T-helper 9 cell (primary cell): ENCODE measurements around the gene RIT1.
"Not testable (repeated sequence)": the region's sequence is repeated elsewhere in the genome, so short reads cannot be mapped to it uniquely, and the experiment has no call there.

Experiments
- DNase-seq: peaks from one replicate; pipeline ENCODE4 v3.0.0-alpha.2; 2020

RIT1 gene

DNA sequence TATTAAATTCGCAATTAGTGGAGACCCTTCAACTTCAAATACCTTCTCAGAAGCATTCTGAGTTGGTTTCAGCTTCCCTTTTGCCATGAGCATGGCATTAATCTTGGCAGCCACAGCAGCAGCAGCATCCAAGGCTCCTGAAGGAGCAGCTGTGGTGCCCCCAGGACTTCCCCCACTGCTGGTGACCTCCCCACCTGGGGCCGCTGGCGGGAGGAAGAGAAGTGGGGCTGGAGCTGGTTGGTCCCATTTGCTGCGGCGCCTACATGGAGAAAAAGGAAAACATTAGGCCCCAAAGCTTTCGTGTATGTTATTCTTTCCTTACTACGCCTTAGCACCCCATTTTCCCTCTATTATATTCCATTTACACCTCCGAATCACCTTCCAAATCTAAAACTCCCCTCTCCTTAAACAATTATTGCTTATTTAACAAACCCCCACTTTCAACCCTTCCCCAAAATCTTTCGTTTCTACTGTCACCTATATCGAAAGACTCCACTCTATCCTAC lies 22.5 kb upstream of the RIT1 start:
- DNase-seq: no peak

DNA sequence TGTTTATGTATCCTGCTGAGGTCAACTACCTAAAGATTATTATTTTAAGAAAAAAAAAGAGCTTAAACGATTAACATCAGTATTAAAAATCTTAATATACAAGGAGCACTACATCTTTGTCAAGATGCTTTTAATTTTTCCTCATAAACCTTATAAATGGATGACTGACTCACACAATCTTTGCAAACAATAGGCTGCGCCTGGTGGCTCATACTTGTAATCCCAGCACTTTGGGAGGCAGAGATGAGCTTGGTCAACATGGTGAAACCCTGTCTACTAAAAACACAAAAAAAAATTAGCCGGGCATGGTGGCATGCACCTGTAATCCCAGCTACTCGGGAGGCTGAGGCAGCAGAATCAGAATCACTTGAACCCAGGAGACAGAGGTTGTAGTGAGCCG lies 21.3 kb upstream of the RIT1 start:
- no peak for DNase-seq

DNA sequence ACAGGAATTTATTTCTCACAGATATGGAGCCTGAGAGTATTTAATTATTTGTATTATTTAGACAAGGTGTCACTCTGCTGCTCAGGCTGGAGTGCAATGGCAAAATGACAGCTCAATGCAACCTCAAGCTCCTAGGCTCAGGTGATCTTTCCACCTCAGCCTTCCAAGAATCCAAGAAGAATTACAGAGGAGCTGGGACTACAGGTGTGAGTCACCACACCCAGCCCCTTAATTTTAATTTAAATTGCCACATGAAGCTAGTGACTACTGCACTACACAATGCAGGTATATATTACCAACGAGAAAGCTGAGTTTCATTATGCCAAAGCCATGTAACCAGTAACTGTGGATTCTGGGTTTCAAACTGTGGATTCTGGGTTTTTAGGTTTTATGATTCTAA lies 20.9 kb upstream of the RIT1 start:
- no peak for DNase-seq

DNA sequence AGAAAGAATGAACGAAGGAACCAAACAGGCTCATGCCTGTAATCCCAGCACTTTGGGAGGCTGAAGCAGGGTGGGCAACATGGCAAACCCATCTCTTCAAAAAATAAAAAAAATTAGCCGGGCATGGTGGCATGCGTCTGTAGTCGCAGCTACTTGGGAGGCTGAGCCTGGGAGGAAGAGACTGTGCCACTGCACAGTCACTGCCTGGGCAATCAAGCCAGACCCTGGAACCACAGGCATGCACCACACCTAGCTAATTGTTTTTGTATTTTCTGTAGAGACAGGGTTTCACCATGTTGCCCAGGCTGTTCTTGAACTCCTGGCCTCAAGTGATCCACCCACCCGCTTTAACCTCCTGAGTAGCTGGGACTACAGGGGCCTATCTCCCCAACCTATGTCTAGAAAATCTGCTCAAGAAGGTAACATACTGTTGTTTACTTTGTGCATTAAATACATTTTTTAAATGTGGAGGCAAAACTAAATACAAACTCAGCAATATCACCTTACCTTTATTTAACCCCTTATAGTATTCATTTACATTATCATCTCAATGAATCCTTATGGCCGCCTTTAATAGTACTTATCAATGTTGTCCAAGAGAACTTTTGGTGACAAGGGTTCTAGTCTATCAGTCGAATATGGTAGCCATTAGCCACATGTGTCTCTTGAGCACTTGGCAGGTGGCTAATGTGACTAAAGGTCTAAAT lies 20.3 kb upstream of the RIT1 start:
- DNase-seq: no peak

DNA sequence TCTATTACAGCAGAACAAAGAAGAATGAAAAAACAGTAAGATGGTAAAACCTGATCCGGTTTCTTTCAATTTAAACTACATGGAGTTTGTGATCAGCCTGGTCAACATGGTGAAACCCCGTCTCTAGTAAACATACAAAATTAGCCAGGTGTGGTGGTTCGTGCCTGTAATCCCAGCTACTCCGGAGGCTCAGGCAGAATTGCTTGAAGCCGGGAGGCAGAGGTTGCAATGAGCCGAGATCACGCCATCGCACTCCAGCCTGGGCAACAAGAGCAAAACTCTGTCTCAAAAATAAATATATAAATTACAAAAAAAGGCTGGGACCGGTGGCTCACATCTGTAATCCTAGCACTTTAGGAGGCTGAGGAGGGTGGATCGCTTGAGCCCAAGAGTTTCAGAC lies 19.6 kb upstream of the RIT1 start:
- DNase-seq: not testable (repeated sequence)

DNA sequence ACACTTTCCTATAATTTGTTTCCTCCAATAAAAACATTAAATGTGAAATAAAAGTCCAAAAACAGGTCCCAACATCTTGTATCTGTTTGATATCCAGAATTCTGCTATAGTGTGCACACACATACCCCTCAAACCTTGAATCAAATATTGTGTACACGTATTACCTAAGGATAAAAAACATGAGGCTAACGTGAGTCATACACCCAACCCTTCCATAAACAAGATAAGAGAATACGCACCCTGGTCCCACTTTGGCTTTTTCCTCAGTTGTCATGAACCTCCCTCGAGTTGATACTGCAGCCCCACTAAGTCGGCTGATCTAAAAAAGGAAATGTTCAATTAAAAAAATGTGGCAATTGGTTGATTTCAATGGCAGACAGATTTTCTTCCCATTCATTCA lies 17.9 kb upstream of the RIT1 start:
- no peak for DNase-seq

DNA sequence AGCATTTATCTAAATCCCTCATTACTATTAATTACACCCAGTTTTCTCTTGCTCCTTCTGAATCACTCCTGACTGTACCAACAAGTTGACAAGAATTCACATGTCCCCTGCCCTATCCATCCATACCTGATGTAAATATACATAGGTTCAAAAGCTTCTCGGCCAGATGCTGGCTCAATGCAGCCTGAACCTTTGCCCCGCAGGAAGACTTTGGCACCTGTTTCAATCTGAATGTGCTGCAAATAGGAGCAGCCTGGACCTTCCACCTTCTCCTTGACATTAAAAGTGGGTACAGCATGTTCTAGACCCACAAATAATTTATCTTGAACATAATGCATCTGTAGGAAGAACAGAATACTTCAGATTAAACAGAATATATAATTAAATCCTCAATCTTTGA lies 14.4 kb upstream of the RIT1 start:
- no peak for DNase-seq

DNA sequence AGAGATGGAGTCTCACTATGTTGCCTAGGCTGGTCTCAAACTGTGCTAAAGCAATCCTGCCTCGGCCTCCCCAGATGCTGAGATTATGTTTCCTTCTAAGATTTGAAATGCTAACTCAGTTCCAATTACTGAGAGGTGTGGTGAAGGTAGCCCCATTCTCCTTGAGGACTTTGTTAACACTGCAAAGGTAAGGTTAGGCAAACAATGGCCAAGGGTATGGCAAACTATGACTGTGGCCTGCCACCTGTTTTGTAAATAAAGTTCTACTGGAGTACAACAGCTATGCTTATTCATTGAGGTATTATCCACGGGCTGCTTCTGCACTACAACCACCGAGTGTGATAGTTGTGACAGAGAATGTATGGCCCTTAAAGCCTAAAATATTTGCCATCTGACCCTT lies 9.6 kb upstream of the RIT1 start:
- DNase-seq: no peak

DNA sequence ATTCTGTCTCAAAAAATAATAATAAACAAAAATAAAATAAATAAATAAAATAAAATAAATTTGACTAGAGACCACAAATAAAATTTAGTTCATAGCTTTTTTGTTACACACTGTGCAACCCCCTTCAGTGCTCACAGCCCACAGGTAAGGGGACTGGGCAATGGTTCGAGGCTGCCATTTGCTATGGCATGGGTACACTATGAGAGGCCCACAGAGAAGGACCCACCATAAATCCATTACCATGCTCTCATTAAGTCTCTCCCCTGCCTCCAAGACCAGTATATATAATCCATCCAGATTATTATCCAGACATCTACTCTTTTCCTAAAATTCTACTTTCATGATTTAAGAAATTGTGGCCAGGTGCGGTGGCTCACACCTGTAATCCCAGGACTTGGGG lies 8.7 kb upstream of the RIT1 start:
- no peak for DNase-seq

DNA sequence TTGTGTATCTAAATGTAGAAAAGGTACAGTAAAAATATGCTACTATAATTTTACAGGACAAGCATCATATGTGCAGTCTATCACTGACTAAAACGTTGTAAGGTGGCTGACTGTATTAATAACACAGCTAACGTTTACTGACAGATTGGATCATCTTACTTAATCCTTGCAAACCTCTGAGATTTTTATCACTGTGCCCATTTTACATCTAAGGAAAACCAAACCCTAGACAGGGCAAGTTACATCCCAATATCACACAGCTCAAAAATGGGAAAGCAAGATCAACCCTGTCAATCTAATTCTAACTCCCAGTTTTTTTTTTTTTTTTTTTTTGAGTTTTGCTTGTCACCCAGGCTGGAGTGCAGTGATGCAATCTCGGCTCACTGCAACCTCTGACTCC lies 7.5 kb upstream of the RIT1 start:
- DNase-seq: no peak

DNA sequence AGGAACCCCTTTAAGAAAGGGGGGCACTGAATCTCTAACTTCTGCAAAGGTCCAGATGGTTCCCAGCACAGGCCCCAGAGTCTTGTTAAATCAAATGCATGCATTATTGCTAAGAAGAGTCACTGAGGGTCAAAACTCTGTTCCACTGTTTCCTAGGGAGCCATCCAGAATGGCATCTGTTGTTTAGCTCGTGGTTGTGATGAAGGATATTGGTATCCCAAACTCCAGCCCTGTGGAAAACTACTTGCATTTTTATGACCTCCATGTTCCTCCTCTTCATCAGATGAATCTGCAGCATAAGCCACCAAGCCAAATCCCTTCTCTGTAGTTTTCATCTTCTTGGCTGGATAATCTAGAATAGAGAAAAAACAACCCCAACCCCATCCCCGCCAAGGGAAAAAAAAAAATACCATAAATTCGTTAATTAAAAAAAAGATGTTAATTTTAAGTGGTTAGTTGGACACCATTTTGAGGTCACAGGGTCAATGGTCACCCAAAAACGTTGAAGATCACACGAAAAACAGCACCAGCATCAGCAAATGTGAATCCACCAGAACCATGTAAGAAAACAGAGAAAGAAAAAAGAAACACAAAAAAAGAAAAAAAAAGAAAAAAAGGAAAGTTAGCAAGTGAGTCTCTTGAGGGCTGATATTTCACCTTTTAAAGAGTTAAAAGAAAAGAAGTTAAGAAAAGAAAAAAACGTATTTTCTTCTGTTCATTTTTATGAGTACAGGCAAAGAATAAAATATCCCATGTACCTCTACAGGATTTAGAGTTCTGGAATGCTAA lies 3.0 kb upstream of the RIT1 start:
- no peak for DNase-seq

DNA sequence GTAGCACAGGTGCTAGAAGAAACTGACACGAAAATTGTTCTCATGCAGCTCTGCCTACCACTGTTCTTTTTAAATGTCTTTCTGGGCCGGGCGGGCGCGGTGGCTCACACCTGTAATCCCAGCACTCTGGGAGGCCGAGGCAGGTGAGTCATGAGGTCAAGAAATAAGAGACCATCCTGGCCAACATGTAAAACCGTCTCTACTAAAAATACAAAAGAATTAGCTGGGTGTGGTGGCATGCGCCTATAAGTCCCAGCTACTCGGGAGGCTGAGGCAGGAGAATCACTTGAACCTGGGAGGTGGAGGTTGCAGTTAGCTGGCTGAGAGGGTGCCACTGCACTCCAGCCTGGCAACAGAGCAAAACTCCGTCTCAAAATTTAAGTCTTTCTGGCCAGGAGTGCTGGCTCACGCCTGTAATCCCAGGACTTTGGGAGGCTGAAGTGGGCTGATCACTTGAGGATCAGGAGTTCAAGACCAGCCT lies 947 bp upstream of the RIT1 start:
- no peak for DNase-seq

DNA sequence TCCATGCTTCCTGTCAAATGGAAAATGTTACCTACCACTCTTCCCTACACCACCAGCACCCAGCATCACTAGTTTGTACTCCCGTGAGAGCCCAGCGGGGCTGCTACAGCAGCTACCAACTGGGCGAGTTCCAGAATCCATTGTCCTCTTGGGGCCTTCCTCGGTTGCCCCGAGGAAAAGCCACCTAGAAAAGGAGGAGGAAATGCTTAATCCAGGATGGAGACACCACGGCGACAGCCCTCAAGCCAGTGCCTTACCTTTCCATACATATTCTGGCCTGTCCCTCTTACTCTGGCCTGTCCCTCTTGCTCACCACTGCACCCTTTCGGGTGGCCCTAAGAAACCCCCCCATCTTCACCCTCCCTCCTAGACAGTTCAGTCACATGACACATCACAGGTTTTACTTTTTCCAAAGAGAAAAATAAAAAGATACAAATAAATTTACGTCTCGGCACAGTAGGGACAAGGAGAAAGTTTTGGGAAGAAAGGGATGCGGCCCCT lies 478 bp downstream of the RIT1 start:
- DNase-seq: no peak

DNA sequence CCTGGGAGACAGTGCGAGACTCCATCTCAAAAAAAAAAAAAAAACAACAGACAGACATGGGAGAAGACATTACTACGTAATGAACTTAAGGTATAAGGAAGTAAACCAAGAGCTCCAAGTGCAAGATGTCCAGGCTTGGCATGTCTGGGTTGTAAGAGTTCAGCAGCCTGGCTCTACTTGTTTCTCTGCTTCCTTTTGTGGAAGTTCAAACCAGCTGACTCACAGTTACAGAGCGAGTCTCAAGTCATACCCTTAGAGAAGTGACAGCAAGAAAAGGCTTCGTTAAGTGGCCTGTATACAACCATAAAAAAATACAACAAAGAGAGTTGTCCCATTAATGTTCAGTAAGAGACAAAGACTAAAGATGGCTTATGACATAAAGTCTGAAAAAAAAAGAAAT lies 1.3 kb downstream of the RIT1 start:
- DNase-seq: no peak

DNA sequence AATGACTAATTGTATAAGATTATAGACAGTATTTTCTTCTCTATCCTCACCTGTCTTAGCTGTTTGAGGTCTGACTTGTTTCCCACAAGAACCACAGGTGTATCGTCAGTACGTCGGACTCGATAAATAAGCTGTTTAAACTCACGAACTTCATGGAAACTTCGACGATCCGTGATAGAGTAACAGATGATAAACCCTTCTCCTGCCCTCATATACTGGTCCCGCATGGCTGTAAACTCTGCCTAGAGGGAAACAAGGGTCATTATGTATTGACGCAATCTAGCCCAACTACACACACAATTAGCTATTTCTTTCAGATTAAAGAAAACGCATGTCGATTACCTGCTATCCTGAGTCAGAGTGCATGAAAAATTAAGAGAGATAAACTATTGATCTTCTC lies 6.9 kb downstream of the RIT1 start:
- DNase-seq: no peak

DNA sequence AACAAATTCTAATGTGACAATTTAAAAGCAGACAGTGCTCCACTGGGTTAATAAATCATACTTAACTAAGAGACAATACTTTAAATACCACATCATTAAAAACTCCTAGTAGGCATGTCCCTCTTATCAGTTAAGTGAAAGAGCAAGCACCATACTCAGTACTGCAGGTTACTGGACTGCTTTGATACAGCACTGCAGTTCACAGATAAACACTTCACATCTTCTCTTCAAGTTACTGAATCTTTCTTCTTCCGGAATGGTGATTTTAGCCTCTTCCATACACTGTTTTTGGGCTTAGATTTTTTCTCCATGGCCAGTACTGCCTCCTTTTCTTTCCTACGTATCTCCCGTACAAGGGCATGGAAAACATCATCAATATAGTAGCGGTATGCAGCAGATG lies 11.0 kb downstream of the RIT1 start:
- no peak for DNase-seq

DNA sequence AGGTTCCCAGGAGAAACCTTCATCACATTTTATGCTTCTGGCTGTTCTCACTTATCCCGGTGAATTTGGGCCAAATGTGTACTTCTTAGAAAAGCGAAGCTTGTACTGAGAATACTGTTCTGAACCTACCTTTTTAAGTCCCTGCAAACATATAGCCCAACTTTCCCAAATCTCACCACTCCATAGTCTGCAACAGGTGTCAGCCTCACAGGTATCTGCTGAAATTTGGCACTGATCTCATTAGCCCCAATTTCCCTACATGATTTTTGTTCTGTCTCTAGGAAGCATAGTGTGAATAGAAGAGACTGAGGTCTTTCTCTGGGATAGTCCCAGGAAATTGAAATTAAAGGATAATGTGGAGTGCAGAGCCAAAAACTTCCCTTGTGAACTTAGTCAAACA lies 11.5 kb downstream of the RIT1 start:
- no peak for DNase-seq

DNA sequence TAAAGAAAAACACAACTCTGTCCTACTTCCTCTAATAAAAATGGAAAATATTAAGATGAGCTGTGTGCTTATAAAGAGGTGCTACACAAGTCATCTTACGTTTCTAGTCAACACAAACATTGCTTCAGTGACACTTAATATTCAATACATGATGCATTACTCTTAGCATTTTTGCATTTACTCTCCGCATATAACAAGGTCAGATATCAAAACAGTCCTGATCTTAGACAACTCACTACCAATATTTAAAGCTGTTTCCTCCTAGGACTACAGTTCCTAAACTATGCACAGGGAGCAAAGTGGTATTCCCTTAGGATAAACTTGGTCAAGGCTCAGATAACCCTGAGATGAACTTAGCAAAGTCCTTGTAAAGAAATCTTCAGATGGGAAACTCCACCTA lies 12.3 kb downstream of the RIT1 start:
- no peak for DNase-seq

DNA sequence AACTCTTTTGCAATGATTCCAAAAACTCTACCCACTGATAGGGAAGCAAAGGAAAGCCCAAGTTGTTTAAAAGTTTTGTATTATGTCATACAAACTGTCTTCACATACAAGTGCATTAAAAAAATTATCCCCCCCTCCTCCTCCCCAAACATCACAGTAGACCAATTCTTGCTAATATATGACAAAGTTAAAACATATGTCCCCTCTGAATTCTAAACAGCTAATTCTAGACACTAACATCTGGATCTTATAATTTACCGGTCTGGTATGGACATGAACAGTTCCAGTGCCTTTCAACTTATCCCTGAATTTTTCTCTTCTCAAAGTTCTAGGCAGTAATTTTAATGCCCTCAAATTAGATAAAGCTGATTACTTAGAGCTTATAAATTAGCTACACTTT lies 13.4 kb downstream of the RIT1 start:
- no peak for DNase-seq

DNA sequence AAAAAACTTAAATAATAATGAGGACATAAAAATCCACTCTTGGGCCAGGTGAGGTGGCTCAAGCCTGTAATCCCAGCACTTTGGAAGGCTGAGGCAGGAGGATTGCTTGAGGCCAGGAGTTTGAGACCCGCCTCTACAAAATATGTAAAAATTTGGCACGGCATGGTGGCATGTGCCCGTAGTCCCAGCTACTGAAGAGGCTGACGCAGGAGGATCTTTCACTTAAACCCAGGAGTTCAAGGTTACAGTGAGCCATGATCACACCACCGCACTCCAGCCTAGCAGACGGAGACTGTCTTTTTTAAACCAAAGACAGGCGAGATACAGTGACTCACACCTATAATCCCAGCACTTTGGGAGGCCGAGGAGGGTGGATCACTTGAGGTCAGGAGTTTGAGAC lies 14.7 kb downstream of the RIT1 start:
- not testable (repeated sequence) for DNase-seq

DNA sequence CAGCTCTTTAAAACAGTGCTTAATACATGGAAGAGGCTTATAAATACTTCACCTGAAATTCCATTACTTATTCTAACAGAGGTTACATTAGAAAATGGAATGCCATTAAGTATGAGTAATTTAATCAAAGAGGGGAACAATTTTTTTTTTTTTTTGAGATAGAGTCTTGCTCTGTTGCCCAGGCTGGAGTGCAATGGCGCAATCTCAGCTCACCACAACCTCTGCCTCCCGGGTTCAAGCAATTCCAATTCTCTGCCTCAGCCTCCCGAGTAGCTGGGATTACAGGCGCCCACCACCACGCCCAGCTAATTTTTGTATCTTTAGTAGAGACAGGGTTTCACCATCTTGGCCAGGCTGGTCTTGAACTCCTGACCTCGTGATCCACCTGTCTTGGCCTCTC lies 15.5 kb downstream of the RIT1 start:
- DNase-seq: not testable (repeated sequence)

DNA sequence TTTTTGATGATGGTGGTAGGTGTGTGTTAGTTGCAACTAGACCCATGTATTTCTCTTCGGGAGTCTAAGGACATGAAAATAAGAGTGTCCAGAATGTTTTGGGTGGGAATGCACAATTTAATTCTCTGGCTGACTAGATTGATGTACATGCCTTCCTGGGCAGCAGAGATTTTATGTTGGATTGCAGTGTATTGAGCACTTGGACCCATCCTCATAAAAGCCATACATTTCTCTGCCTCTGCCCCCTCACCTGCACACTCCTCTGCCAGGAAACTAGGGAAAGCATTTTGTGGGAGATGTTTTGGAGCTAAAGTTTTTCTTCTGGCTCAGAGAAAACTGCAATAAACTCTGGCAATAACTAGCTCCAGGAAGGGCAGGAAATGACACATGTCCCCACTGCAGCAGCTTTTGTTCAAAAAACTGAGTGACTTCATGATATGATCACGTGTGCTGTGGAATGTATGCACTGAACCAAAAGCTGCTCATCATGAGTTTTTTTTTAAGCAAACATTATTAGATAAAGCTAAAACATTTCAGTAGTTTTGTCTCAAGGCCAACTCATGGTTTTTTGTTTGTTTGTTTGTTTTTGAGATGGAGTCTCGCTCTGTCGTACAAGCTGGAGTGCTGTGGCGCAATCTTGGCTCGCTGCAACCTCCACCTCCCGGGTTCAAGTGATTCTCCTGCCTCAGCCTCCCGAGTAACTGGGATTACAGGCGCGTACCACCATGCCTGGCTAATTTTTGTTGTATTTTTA lies 17.6 kb downstream of the RIT1 start:
- DNase-seq: no peak

DNA sequence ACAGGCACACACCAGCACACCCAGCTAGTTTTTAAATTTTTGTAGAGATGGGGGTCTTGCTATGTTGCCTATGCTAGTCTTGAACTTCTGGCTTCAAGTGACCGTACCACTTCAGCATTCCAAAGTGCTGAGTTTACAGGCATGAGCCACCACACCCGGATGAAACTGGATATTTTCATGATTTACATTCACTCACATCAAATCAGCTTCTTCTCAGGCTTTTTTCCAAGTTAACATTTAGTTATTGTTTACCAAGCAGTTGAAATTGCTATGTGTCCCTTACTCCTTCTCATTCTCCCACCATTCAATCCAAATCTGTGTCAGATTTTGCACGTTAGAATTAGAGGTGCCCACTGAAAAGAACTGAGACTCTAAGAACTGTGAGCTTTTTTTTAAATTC lies 18.4 kb downstream of the RIT1 start:
- no peak for DNase-seq
